Raji (cell line): ENCODE measurements around the gene MFSD11.

Experiments
- POLR2A ChIP-seq: IDR thresholded peaks from 2 replicates; pipeline ENCODE4 v1.6.1; 2011; ENCODE audit warnings: low read depth, low read length, control low read depth; ENCODE audit not compliant: insufficient read depth

MFSD11 gene

DNA sequence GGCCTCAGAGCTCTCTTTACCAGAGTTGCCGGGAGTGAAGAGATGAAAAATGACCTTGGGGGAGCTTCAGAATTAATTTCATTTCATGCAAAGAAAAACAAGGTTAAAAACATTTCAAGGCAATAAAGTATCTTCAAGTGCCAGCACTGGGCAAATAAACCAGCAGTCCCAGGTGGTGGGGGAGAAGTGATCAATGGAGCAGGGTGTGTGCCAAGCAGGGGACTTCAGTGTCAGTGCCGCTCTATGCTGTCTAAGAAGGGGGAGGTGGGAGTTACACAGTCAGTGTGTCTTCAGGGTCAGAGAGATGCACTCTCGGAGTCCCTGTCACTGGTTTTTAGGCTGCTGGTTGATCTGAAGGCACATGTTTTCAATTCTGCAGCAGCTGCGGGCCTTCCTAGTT is 73.0 kb downstream of the MFSD11 start:
- TF ChIP-seq POLR2A: no peak

DNA sequence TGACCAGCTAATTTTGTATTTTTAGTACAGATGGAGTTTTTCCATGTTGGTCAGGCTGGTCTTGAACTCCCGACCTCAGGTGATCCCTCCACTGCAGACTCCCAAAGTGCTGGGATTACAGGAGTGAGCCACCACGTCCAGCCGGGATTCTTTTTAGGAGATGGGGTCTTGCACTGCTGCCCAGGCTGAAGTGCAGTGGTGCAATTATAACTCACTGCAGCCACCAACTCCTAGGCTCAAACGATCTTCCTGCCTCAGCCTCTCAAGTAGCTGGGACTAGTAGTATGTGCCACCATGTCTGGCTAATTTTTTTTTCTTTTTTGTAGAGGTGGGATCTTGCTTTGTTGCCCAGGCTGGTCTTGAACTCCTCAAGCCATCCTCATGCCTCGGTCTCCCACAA is 73.9 kb downstream of the MFSD11 start:
- no peak for TF ChIP-seq POLR2A

DNA sequence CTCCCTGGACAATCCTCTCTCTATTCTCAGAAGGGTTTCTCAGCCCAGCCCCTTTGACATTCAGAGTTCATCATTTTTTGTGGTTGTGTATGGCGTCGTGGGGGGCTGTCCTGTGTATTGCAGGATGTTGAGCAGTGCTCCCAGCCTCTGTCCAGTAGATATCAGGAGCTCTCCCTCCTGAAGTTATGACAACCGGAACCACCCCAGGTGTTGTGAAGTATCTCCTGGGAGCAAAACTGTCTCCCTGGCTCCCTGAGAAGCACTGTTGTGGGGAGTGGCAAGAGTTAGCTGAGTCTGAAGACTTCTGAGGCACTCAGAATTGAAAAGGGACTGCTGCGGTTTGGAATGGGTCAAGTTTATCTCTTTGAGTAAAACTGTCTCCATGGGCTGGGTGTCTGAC is 74.3 kb downstream of the MFSD11 start:
- TF ChIP-seq POLR2A: no peak

DNA sequence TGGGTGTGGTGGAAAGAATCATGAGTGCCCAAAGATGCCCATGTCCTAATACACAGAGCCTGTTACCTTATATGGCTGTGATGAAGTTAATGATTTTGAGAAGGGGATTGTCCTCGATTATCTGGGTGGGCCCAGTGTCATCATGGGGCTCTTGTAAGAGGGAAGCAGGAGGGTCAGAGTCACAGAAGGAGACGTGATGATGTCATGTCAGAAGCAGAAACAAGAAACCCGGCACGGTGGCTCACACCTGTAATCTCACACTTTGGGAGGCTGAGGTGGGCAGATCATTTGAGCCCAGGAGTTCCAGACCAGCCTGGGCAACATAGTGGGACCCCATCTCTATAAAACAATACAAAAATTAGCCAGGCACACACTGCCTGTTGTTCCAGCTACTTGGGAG is 75.0 kb downstream of the MFSD11 start:
- no peak for TF ChIP-seq POLR2A

DNA sequence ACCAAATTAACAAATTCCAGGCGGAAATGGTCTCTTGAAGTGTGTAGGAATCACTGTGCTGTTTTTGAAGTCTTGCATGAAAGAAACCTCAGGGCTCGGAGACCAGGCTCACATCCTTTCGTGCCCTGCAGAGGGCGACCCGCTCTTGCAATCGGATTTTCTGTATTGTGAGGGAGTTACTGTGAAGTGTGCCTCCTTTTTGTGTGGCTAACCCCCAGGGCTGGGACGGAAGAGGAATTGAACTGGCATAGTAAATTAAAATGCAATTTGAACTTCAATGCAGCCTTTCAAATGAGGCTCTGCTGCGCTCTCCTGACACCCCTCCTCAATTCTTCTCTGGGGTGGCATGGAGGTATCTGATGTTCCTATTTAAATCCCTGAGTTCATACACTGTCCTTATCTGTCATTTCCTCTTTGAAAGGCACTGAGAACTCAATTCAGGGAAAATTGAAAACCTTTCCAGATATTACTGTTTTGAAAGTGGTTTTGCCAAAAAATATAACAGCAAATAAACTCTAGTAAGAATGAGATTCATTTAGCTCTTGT is 78.7 kb downstream of the MFSD11 start:
- no peak for TF ChIP-seq POLR2A

DNA sequence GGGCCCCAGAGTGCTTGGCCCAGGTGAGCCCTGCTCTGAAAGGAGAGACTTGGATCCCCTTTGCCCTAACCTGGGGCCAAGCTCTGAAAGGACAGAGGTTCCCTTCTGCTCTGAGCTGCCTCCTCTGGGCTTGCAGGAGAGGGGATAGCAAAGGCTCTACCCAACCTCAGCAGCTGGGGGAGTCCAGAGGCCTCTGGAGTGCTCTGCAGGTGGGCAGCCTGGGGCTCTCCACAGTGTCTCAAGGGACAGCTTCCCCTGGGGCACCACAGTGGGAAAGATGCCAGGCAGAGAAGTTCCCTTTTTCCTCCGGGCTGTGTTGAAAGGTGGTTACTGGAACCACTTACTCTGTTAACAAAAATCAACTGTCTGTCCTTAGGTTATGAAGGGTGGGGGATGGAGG is 82.1 kb downstream of the MFSD11 start:
- no peak for TF ChIP-seq POLR2A

DNA sequence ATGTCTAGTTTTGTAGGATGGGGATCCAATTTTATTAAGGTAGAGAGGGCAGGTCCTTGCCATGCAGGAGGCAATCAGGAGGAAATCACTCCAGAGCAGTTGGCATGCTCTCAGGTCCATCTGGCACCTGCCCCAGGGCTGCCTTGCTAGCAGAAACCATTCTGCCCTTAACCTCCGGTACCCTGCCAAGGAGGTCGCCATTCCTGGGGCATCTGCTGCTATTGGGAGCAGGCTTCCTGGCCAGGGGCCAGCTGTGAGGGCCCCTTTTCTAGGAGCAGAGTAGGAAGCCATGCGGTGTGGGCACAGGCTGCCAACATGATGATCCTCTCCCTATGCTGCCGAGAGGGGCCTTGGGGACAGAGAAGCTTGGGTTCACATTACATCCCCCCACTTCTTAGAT is 82.6 kb downstream of the MFSD11 start:
- TF ChIP-seq POLR2A: no peak

DNA sequence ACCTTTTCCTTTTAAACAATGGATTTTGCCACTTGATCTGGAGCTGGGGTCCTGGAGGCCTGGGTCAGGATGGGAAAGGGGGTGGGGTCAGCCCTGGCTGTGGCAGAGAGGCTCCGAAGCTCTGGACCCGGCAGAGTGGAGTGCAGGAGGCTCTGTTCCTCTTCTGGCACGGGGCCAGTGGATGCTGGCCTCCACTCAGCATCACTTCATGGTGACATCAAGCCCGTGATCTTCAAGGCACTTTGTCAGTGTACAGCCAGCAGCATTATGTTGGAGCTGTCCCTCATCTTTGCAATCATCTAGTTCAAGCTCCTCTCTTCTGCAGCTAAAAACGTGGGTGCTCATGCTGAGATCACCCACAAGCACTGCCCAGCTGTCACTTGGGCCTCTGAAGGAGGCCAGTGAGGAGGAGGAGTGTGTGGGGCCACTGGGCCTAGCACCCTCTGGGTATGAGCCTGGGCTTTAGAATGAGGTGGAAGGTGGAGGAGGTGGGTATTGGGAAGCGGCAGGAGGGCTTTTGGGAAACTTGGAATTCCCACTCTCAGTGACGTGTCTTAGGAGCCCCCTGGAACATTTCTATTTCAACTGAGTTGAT is 84.4 kb downstream of the MFSD11 start:
- TF ChIP-seq POLR2A: no peak

DNA sequence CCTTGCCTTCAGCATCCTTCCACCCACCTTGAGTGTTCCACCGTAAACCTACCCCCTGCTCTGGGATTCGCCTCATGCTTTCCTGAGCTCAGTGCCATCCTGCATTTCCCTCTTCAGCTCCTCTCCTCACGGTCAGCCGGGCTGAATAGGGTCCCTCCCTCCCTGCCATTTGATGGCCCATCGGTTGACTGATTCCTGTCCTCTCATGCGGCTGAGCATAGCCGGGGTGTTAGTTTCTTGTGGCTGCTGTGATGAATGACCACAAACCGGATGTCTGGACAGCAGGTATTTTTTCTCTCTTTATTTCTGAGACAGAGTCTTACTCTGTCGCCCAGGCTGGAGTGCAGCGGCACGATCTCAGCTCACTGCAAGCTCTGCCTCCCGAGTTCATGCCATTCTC is 86.2 kb downstream of the MFSD11 start:
- TF ChIP-seq POLR2A: no peak

DNA sequence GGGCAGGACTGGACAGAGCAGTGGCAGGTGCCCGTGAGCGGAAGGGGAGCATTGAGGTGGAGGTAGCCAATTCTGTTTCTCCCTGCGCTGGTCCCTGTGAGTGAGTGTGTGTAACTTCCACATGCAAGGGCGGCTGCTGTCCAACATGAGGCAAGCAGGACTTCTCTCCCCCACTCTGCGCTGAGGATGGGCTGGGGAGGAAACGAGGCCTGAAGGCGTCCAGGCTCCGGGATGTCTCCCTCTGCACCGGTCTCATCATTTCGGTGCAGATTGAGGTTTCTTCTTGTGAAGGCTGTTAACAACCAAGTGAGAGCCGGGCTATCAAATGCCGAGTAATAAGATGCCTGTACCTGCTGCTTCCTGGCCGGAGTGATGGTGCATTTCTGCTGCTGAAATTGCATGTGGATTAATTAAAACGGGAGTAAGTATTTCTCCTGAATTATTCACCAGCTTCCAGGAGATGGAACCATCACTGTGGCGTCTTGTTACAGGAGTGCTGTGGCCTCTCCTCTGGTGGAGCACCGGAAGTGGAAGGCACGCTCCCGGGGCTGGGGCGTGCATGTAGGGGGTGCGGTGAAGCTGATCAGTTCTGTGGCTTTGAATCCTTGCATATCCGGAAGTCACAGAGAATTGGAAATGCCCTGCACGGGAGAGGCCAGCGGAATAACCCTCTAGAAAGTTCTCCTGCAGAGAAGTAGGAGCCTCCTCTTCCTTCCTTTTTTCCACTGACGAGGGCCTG is 88.6 kb downstream of the MFSD11 start:
- no peak for TF ChIP-seq POLR2A

DNA sequence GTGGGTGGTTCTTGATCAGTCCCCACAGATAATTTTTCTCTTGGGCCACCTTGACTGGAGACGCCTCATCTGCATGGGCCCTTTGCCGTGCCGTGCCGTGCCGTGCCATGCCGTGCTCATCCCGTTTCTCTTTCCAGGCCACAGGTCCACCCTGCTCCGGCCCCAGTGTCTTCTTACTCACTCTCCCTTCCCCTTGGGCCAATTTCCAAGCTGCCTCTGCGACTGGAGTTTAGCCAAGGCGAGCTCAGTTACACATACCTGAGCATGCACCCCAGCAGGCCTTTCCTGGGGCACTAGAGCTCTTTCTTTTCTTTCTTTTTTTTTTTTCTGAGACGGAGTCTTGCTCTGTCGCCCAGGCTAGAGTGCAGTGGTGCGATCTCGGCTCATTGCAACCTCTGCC is 89.8 kb downstream of the MFSD11 start:
- TF ChIP-seq POLR2A: no peak
